AG20443 (cell line): ENCODE measurements around the gene DERA.
"Not testable (repeated sequence)": the region's sequence is repeated elsewhere in the genome, so short reads cannot be mapped to it uniquely, and the experiment has no call there.

ENCODE experiments used
- DNase-seq: peaks from one replicate; pipeline ENCODE4 v3.0.0; 2012; ENCODE audit warnings: low spot score, mixed read lengths

Gene DERA

DNA sequence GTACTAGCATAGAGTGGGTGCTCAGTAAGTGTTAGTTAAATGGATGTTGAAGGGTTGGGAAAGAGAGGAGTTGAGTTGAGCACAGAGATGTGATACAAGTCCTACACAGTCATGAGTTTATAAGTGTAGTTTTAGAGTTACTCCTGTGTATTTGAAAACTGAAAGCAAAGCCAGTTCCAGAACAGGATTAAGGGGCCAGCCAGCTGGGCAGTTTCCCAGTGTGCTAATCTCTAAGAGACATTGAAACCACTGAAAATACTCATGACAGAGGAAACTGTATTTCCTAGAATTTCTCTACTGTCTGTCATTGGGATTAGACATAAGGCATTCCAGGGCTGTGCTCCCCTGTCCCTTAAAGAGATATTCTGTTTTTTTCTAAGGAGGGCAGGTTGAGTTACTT, 101.0 kb downstream of the DERA start:
- DNase-seq: peak; percentile 44

GRCh38 chr12:16013722-16014121, 102.6 kb downstream of the DERA start:
- not testable (repeated sequence) for DNase-seq

DNA sequence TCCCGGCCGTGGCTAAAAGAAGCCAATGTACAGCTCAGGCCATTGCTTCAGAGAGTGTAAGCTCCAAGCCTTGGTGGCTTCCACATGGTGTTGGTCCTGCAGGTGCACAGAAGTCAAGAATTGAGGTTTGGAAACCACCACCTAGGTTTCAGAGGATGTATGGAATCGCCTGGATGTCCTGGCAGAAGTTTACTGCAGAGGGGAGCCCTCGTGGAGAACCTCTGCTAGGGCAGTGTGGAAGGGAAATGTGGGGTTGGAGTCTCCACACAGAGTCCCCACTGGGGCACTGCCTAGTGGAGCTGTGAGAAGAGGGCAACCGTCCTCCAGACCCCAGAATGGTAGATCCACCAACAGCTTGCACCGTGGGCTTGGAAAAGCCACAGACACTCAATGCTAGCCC, 103.3 kb downstream of the DERA start:
- DNase-seq: not testable (repeated sequence)

GRCh38 chr12:16016748-16017147, 105.6 kb downstream of the DERA start:
- no peak for DNase-seq

DNA sequence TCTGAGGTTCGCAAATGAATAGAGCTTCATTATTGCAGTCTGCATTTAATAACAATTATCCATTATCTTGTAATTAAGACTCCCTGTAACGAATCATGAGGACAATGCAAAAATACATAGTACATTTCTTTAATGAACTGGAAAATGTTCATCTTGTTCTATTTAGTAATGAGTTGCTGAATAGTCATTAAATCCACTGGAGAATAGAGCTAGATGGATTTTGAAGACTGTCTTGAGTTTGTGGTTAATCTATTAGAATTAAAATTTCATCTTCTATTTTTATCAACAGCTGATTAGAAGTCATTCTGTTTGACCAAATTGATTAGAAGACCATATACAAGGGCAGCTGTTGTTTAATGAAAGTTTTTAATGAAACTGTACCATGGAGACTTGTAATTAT, 107.2 kb downstream of the DERA start:
- no peak for DNase-seq

- peak; percentile 18 for DNase-seq
Observed at GRCh38 chr12:16019136-16019535, 108.0 kb downstream of the DERA start.

GRCh38 chr12:16020031-16020430, 108.9 kb downstream of the DERA start:
- DNase-seq: no peak

DNA sequence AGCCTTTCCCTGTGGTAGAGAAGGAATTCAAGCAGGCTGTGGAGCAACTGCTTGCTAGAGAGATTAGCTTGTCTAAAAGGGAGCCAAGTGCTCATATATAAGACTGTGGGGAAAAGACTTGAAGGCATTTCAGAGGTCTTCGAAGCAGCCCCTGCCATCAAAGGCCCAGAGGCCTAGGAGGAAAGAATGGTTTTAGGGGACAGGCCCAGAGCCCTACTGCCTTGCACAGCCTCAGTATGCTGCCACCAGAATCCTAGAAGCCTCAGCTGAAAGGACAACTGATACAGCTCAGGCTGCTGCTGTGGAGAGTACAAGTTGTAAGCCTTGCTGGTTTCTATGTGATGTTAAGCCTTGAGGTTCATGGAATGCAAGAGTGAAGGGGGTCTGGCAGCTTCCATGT, 109.9 kb downstream of the DERA start:
- DNase-seq: no peak

GRCh38 chr12:16021676-16022075, 110.5 kb downstream of the DERA start:
- no peak for DNase-seq

GRCh38 chr12:16027002-16027401, 115.9 kb downstream of the DERA start:
- DNase-seq: peak; percentile 21

DNA sequence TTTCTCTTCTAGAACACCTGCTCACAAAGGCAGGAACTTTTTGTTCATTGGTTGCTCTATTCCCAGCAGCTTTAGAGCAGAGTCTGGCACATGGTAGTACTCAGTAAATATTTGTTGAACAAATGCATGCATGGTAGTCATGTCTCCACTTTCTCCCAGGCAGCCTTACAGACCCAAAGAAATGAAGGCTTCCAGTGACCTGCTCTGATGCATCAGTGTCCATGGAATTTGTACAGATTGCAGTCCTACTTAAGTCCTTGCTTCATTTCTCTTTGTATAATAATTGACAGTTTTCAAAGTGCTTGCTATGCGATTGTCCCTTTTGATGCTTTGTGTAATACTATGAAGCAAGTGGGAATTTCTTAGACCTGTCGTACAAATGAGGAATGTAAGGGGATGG, 119.6 kb downstream of the DERA start:
- no peak for DNase-seq

DNA sequence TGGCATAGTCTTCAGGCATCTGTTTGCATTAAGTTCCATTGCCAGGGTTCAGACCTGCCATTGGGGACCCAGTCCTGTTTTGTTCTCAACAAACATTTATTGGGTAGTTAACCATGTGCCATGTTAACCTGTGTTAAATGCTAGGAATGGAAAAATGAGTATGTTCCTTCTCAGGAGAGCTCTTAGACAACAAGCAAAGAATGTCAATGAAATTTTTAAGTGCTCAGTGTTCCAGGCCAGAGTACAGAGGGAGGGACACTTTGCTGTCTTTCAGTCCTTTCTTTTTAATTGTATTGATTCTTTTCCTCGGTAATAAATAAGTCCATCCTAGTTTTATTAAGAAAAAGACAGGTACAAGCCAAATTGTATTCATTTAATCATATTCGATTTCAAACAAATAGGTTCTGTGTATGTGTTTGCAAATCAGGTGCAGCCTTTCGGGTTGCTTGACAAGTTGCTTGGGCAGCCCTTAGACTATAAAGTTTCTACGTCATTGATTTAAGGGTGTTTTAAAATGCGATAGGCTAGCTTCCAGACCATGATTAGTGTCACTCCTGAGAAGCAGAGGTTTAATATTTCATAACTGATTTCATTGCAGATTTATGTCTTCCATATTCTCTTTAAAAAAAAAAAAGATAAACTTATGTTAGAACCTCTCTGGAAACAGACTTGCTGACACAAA, 123.1 kb downstream of the DERA start:
- DNase-seq: no peak

DNA sequence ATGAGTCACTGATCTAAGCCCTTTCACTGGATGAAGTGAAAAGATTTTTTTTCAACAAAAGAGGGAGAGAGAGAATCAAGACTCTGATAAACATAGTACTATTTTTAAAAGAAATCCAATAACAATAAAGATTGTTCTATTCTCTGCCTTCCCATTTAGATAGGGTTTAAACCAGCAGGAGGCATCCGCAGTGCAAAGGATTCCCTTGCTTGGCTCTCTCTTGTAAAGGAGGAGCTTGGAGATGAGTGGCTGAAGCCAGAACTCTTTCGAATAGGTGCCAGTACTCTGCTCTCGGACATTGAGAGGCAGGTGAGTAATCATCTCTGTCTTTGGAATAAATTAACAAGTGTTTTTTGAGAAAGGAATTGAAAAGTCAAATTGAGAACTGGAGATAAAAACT, 124.9 kb downstream of the DERA start:
- no peak for DNase-seq

DNA sequence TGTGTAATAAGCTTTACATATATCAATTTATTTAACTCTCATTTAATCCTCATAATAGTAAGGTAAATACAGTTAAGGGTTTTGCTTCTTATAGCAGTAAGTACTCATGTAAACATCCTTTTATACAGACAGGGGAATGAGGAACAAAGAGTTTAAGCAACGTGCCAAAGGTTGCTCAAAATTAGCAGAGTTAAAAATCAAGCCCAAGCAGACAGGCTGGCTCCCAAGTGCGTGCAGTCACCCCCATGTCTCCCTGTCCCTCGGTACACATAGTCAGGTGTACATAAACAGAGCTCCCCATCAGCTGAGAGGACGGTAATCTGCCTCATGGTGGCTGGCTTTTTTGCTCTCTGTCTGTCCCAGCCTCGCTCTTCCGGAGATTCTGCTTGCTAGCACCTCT, 126.4 kb downstream of the DERA start:
- DNase-seq: no peak

DNA sequence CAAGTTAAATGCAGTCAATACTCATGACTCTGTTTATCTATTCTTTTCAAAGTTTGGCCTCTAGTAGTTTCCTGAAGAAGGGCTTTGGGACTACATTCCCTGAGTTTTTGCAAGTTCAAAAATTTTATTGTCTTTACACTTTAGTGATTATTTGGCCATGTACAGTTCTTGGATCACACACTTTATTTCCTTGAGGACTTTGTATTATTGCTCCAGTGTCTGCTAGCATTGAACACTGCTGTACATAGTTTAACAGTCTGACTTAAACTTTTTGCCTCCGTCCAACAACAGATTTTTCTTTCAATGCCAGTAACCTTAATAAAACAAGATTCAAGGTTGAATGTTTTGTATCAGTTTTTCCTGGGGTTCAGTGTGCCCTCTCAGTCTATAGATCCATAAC, 132.3 kb downstream of the DERA start:
- no peak for DNase-seq

DNA sequence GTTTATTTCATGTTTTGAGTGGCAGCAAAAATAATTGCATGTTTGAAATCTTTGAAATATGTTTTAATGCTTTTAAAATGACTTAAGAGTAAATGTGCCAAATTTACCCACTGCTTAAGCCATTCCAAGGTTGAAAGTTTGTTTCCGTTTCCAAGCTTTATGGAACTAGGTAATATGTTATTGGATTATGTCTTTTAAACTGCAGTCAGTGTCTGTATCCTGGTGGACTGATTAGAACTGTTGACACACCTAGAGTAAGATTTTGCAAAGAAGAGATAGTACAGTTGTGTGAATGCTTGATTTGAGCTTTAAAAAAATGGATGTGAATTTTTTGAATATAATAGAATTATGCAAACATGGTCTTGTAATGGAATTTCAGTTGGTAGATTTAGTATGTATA, 135.1 kb downstream of the DERA start:
- DNase-seq: no peak

- no peak for DNase-seq
Observed at GRCh38 chr12:16048511-16048910, 137.4 kb downstream of the DERA start.

DNA sequence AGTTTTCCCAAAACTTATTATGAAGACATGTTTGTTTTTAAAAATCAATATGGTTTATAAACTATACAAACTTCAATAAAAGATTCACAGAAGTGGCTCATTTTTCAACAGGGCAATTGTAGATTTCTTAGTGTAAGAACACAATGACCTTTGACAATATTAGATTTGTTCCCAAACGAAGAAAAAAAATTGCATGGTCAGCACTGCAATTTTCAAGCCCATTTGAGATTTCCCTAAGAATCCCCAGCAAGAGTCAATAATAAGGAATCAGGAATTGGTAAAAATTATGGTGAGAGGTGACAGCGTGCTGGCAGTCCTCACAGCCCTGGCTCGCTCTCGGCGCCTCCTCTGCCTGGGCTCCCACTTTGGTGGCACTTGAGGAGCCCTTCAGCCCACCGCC, 145.8 kb downstream of the DERA start:
- DNase-seq: no peak

- not testable (repeated sequence) for DNase-seq
Observed at GRCh38 chr12:16057351-16057751, 146.2 kb downstream of the DERA start.

DNA sequence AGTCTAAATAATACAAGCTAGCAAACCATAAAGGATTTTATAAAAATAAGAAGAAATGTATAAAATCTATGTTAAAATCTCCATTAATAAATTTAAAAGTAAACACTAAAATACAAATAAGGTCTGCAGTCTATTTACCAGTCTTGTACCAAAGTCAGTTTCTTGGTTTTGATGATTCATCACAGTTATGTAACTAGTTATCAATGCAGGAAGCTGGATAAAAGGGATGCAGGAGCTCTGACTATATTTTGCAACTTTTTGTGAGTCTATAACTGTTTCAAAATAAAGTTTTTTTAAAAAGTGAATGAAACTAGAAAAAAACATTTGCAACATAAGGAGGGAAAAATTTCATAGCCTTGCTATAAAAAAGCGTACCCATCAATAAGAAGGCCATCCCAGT, 151.5 kb downstream of the DERA start:
- no peak for DNase-seq

DNA sequence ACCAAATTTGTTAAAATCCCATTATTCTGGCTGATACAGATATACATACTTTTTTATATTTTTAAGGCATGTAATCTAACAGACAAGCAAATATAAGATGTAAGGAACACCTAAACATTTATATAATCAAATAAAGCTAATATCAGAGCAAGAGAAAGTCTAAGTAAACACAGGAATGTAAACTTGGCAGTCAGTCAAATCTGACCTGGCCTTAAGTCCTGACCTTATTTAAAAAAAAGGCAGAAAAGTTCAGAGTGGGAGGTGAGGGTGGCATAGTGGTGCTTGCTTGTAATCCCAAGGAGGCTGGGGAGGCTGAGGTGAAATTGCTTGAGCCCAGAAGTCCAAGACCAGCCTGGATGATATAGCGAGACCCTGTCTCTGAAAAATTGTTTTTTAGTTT, 152.6 kb downstream of the DERA start:
- DNase-seq: no peak

GRCh38 chr12:16070113-16070512, 159.0 kb downstream of the DERA start:
- no peak for DNase-seq

DNA sequence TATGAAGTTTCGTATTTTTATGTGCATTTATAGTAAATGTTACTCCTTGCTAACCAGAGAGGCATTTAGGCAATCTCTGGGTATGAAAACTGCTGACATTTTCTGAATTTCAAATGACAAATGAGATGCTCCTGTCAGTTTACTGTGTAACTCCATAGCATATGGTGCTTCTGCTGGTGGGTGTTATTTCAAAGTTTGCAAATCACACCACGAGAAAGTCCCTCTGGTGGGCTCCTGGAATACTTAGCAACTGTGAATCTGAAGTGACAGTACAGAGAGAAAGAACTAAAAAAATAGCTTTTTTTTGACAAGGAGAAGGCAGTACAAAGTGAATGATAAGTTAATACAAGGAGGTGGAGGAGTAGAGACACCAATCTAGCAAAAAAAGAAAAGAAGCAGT, 161.5 kb downstream of the DERA start:
- no peak for DNase-seq

GRCh38 chr12:16074894-16075293, 163.8 kb downstream of the DERA start:
- no peak for DNase-seq

GRCh38 chr12:16075887-16076286, 164.8 kb downstream of the DERA start:
- no peak for DNase-seq
